Measurements from ENCODE around the gene OLFM2.

GRCh38 chr19:9877780-9878510, 58.4 kb downstream of the OLFM2 start:
- TF ChIP-seq CTCF (IDR thresholded peaks at IDR 0.05) (no peak), POLR2A (IDR thresholded peaks at IDR 0.05) (no peak)
